Measurements from ENCODE around the gene C7orf25.

Gene C7orf25

GRCh38 chr7:42911454-42912447 is at the start of gene C7orf25:
C7orf25 (minus strand) TSS chr7:42912070; CDS start chr7:42910900, 1,170 bp downstream.
- peak; percentile 96 for DNase-seq (ENCODE audit: low read depth)

- no peak for DNase-seq (ENCODE audit: low read depth)
Measured at GRCh38 chr7:42961170-42961569, 49.3 kb upstream of the C7orf25 start.

- no peak for DNase-seq (ENCODE audit: low read depth)
Measured at GRCh38 chr7:42960762-42961161, 48.9 kb upstream of the C7orf25 start.

- no peak for DNase-seq (ENCODE audit: low read depth)
Measured at GRCh38 chr7:42959549-42959948, 47.7 kb upstream of the C7orf25 start.

GRCh38 chr7:42956062-42956461 is 44.2 kb upstream of the C7orf25 start:
- no peak for DNase-seq (ENCODE audit: low read depth)

GRCh38 chr7:42953994-42954393 is 42.1 kb upstream of the C7orf25 start:
- DNase-seq (ENCODE audit: low read depth) = no peak

- DNase-seq (ENCODE audit: low read depth) = no peak
Measured at GRCh38 chr7:42952328-42952727, 40.5 kb upstream of the C7orf25 start.

- DNase-seq (ENCODE audit: low read depth) = no peak
Measured at GRCh38 chr7:42950417-42950816, 38.5 kb upstream of the C7orf25 start.

GRCh38 chr7:42947521-42947920 is 35.7 kb upstream of the C7orf25 start:
- DNase-seq (ENCODE audit: low read depth) = no peak

- no peak for DNase-seq (ENCODE audit: low read depth)
Measured at GRCh38 chr7:42946627-42946950, 34.7 kb upstream of the C7orf25 start.

GRCh38 chr7:42945821-42946626 is 34.2 kb upstream of the C7orf25 start:
- peak; percentile 18 for DNase-seq (ENCODE audit: low read depth)

GRCh38 chr7:42940985-42941847 is 29.3 kb upstream of the C7orf25 start:
- peak; percentile 76 for DNase-seq (ENCODE audit: low read depth)

- no peak for DNase-seq (ENCODE audit: low read depth)
Measured at GRCh38 chr7:42939457-42940240, 27.8 kb upstream of the C7orf25 start.

- no peak for DNase-seq (ENCODE audit: low read depth)
Measured at GRCh38 chr7:42935861-42936260, 24.0 kb upstream of the C7orf25 start.

- DNase-seq (ENCODE audit: low read depth) = no peak
Measured at GRCh38 chr7:42934291-42934690, 22.4 kb upstream of the C7orf25 start.

GRCh38 chr7:42932811-42933591 is 21.1 kb upstream of the C7orf25 start:
- peak; percentile 43 for DNase-seq (ENCODE audit: low read depth)

- peak; percentile 99 for DNase-seq (ENCODE audit: low read depth)
Measured at GRCh38 chr7:42931834-42932651, 20.2 kb upstream of the C7orf25 start, which contains the start of the genes MRPL32 and PSMA2. MRPL32 (plus strand) TSS chr7:42932376; CDS start chr7:42932387, 11 bp downstream. PSMA2 (minus strand) TSS chr7:42932174; CDS start chr7:42932158, 16 bp downstream.

- peak; percentile 39 for DNase-seq (ENCODE audit: low read depth)
Measured at GRCh38 chr7:42931447-42931833, 19.6 kb upstream of the C7orf25 start.

- peak; percentile 21 for DNase-seq (ENCODE audit: low read depth)
Measured at GRCh38 chr7:42930889-42931288, 19.0 kb upstream of the C7orf25 start.
